GM23338 (cell line): ENCODE data around the gene SNU13.

Experiments used
- CREB1 ChIP-seq: fragments of 250-450 bp; sonication (Bioruptor Pico); IDR thresholded peaks from 2 replicates; pipeline ENCODE4 v1.5.0; 2020; ENCODE audit warnings: low read depth, mild to moderate bottlenecking, moderate library complexity
- CTCF ChIP-seq, 2 experiments: fragments of 200-600 bp in 1 of 2; sonication (generic) in 1 of 2; conservative IDR thresholded peaks; 2 replicates each; pipeline versions ENCODE4 v1.5.1 to v1.6.1; 2016 to 2017; ENCODE audit warnings: antibody characterized with exemption in 2 of 2, low read depth in 2 of 2, mild to moderate bottlenecking in 2 of 2, moderate library complexity in 1 of 2
- EZH2 ChIP-seq: fragments of 200-600 bp; sonication (generic); IDR thresholded peaks from one replicate; pipeline ENCODE4 v1.8.0; 2017; ENCODE audit warnings: antibody characterized with exemption, mild to moderate bottlenecking, low read depth; ENCODE audit not compliant: unreplicated experiment
- EZH2phosphoT487 ChIP-seq: fragments of 200-600 bp; sonication (generic); IDR thresholded peaks from one replicate; pipeline ENCODE4 v1.8.1; 2018; ENCODE audit warnings: antibody characterized with exemption; ENCODE audit not compliant: unreplicated experiment
- JUNB ChIP-seq: IDR thresholded peaks from one replicate; pipeline ENCODE4 v1.6.1; 2016; ENCODE audit warnings: antibody characterized with exemption; ENCODE audit not compliant: unreplicated experiment
- POLR2AphosphoS5 ChIP-seq: IDR thresholded peaks from 2 replicates; pipeline ENCODE4 v1.6.1; 2016; ENCODE audit warnings: antibody characterized with exemption, low read depth
- REST ChIP-seq: IDR thresholded peaks from one replicate; pipeline ENCODE4 v1.6.1; 2018; ENCODE audit warnings: antibody characterized with exemption; ENCODE audit not compliant: unreplicated experiment
- STAT1 ChIP-seq: IDR thresholded peaks from one replicate; pipeline ENCODE4 v1.6.1; 2016; ENCODE audit warnings: antibody characterized with exemption; ENCODE audit not compliant: unreplicated experiment
- TF ChIP-seq, protein P1 (sequence below): IDR thresholded peaks from 2 replicates; pipeline ENCODE4 v1.6.1; 2016; ENCODE audit warnings: antibody characterized with exemption

- no peak for TF ChIP-seq CTCF (conservative IDR thresholded peaks at IDR 0.05; ENCODE audit: low read depth in 2 of 2)
- no peak for TF ChIP-seq EZH2
- no peak for TF ChIP-seq STAT1
- TF ChIP-seq POLR2AphosphoS5 = no peak
- no peak for TF ChIP-seq REST
- no peak for TF ChIP-seq EZH2phosphoT487
- TF ChIP-seq, protein P1, sequence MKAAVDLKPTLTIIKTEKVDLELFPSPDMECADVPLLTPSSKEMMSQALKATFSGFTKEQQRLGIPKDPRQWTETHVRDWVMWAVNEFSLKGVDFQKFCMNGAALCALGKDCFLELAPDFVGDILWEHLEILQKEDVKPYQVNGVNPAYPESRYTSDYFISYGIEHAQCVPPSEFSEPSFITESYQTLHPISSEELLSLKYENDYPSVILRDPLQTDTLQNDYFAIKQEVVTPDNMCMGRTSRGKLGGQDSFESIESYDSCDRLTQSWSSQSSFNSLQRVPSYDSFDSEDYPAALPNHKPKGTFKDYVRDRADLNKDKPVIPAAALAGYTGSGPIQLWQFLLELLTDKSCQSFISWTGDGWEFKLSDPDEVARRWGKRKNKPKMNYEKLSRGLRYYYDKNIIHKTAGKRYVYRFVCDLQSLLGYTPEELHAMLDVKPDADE = no peak
- TF ChIP-seq JUNB = no peak
- no peak for TF ChIP-seq CREB1 (CRISPR knock-in tag)
These were observed 13.8 kb downstream of the SNU13 start for GRCh38 chr22:41674846-41675340.
